WTC11 (cell line): ENCODE measurements around the gene NPY1R.

Source experiments
- ATF1 ChIP-seq: sonication (generic); formaldehyde crosslinking; IDR thresholded peaks from 2 replicates; pipeline ENCODE4 v1.8.1; 2023; ENCODE audit warnings: mild to moderate bottlenecking, moderate library complexity, missing genetic modification reagents
- CREB1 ChIP-seq: sonication (generic); formaldehyde crosslinking; IDR thresholded peaks from 2 replicates; pipeline ENCODE4 v1.8.0; 2023; ENCODE audit warnings: mild to moderate bottlenecking, missing genetic modification reagents
- CTCF ChIP-seq: fragments of 200-600 bp; IDR thresholded peaks from 2 replicates; pipeline ENCODE4 v1.8.0; 2022; ENCODE audit warnings: antibody characterized with exemption
- FOXP1 ChIP-seq: sonication (generic); formaldehyde crosslinking; IDR thresholded peaks from 2 replicates; pipeline ENCODE4 v1.8.0; 2022; ENCODE audit warnings: missing genetic modification reagents, mild to moderate bottlenecking, moderate library complexity, borderline replicate concordance
- IRF1 ChIP-seq: sonication (generic); formaldehyde crosslinking; IDR thresholded peaks from 2 replicates; pipeline ENCODE4 v1.8.0; 2023; ENCODE audit warnings: missing genetic modification reagents
- IRF2 ChIP-seq: sonication (generic); formaldehyde crosslinking; IDR thresholded peaks from 2 replicates; pipeline ENCODE4 v1.8.0; 2022; ENCODE audit warnings: low read depth, missing genetic modification reagents, borderline replicate concordance
- MAX ChIP-seq: sonication (generic); formaldehyde crosslinking; IDR thresholded peaks from 2 replicates; pipeline ENCODE4 v1.8.0; 2022; ENCODE audit warnings: mild to moderate bottlenecking, missing genetic modification reagents
- TEAD1 ChIP-seq: sonication (generic); formaldehyde crosslinking; IDR thresholded peaks from 2 replicates; pipeline ENCODE4 v1.8.0; 2022; ENCODE audit warnings: mild to moderate bottlenecking, missing genetic modification reagents
- TEAD4 ChIP-seq: sonication (generic); formaldehyde crosslinking; IDR thresholded peaks from 2 replicates; pipeline ENCODE4 v1.8.0; 2022; ENCODE audit warnings: mild to moderate bottlenecking, missing genetic modification reagents
- ZMAT4 ChIP-seq: fragments of 250-450 bp; sonication (Bioruptor Pico); IDR thresholded peaks from 2 replicates; pipeline ENCODE4 v1.9.0; 2021; ENCODE audit warnings: mild to moderate bottlenecking

- TF ChIP-seq FOXP1 (CRISPR knock-in tag) (no peak), CTCF (no peak), CREB1 (CRISPR knock-in tag) (no peak), ZMAT4 (CRISPR knock-in tag) (no peak), TEAD4 (CRISPR knock-in tag) (no peak), IRF1 (CRISPR knock-in tag) (no peak), MAX (CRISPR knock-in tag) (no peak), IRF2 (CRISPR knock-in tag) (no peak), ATF1 (CRISPR knock-in tag) (no peak), TEAD1 (CRISPR knock-in tag) (no peak)
Measured at GRCh38 chr4:163372029-163372428, 39.6 kb upstream of the NPY1R start.
